ENCODE data around the gene MACF1.
"Not testable (repeated sequence)": the region's sequence is repeated elsewhere in the genome, so short reads cannot be mapped to it uniquely, and the experiment has no call there.

DNA sequence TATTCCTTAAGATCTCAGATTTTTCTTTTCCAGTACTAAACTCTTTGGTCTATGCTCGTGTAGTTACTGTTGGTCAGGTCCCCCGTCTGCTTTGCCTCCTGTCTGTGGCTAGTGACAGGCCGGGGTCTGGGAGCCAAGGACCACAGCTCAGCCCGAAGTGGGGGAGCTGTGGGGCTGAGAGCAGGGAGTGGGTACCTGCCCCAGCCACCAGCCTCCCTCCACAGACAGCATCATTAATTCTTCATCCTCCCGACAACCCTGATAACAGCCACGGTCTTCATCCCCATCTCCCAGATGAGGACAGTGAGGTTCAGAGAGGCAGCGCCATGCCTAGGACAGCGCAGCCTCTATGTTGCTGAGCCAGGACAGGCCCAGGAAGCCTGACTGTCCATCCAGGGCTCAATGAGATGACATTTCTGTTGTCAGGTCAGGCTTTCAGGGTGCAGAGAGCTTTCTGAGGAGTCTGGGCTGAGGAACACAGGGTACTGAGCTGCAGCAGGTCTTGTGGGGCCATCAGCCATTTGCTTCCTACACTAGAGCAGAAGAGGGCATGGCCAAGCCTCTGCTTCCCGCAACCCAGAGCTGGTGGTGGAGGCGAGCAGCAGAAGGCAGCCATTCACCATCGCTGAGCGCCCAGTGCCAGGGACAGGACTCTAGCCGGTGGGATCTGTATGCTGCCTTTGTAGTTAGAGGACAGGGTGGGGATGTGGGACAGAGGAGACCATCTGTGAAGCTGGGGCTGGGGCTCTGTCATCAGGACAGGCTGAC lies 288.7 kb downstream of the MACF1 start:
- TF ChIP-seq, protein P1, sequence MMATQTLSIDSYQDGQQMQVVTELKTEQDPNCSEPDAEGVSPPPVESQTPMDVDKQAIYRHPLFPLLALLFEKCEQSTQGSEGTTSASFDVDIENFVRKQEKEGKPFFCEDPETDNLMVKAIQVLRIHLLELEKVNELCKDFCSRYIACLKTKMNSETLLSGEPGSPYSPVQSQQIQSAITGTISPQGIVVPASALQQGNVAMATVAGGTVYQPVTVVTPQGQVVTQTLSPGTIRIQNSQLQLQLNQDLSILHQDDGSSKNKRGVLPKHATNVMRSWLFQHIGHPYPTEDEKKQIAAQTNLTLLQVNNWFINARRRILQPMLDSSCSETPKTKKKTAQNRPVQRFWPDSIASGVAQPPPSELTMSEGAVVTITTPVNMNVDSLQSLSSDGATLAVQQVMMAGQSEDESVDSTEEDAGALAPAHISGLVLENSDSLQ (IDR thresholded peaks at IDR 0.05), result not testable (repeated sequence)
- not testable (repeated sequence) for TF ChIP-seq L3MBTL2 (conservative IDR thresholded peaks at IDR 0.05)

Data from HEK293T (cell line).